Tibial nerve (tissue), 4 donors: ENCODE measurements around the gene PCMT1. TPM values are rescaled to one million over a fixed set of nuclear protein-coding genes. Genes with fewer than 3 reads are reported as not detected.
"Not testable (repeated sequence)": the region's sequence is repeated elsewhere in the genome, so short reads cannot be mapped to it uniquely, and the experiment has no call there.

Experiments
- DNase-seq, 2 donors: peaks; one replicate each; pipeline ENCODE4 v3.0.0-alpha.2; 2019; ENCODE audit warnings: low spot score in 2 of 2
- H3K27ac ChIP-seq, 4 donors: fragments of 200-600 bp; sonication (generic) in 3 of 4; one replicate each; pipeline ENCODE4 v1.5.1; 2017 to 2019; ENCODE audit warnings: mild to moderate bottlenecking in 1 of 4
- H3K27me3 ChIP-seq, 2 donors: fragments of 200-600 bp; sonication (generic) in 1 of 2; one replicate each; pipeline versions ENCODE4 v1.5.1 to v1.6.0; 2017 to 2019
- H3K36me3 ChIP-seq, 3 donors: fragments of 200-600 bp; sonication (generic); one replicate each; pipeline ENCODE4 v1.5.1; 2018 to 2019
- H3K4me1 ChIP-seq, 4 donors: fragments of 200-600 bp; sonication (generic) in 3 of 4; one replicate each; pipeline ENCODE4 v1.5.1; 2017 to 2019
- H3K4me3 ChIP-seq, 4 donors: fragments of 200-600 bp; sonication (generic) in 3 of 4; one replicate each; pipeline ENCODE4 v1.5.1; 2017 to 2019; ENCODE audit warnings: mild to moderate bottlenecking in 1 of 4, moderate library complexity in 1 of 4
- H3K9me3 ChIP-seq, 4 donors: fragments of 200-600 bp; sonication (generic) in 3 of 4; one replicate each; pipeline ENCODE4 v1.5.1; 2017 to 2019
- CTCF ChIP-seq, 5 experiments: fragments of 200-600 bp in 3 of 5; fragments of 450-650 bp in 2 of 5; sonication (generic) in 3 of 5; IDR thresholded peaks; one replicate each; pipeline ENCODE4 v1.5.1; 2016 to 2019; ENCODE audit warnings: antibody characterized with exemption in 5 of 5, mild to moderate bottlenecking in 3 of 5, moderate library complexity in 2 of 5
- EP300 ChIP-seq, 2 donors: sonication (generic); formaldehyde crosslinking; IDR thresholded peaks; one replicate each; pipeline ENCODE4 v1.6.1; 2017; ENCODE audit warnings: antibody characterized with exemption in 2 of 2, mild to moderate bottlenecking in 1 of 2
- POLR2A ChIP-seq, 2 donors: fragments of 450-650 bp; IDR thresholded peaks; one replicate each; pipeline ENCODE4 v1.6.1; 2017; ENCODE audit warnings: antibody characterized with exemption in 2 of 2, mild to moderate bottlenecking in 2 of 2, moderate library complexity in 2 of 2
- WGBS, 2 donors: methylation state at CpG; one replicate each; pipeline ENCODE4 v1.1.5; 2018; 5-methylcytosine and 5-hydroxymethylcytosine counted together
- total RNA-seq, 4 donors: library from RNA; depleted of rRNA; stranded (reverse); fragments of >200 nt; gene quantifications; one replicate each; pipeline ENCODE4 v1.1.0, GENCODE V29; 2016

The PCMT1 gene
- total RNA-seq, 4 donors from 2014 or later: 85.0 to 135 (median 88.5) TPM

DNA sequence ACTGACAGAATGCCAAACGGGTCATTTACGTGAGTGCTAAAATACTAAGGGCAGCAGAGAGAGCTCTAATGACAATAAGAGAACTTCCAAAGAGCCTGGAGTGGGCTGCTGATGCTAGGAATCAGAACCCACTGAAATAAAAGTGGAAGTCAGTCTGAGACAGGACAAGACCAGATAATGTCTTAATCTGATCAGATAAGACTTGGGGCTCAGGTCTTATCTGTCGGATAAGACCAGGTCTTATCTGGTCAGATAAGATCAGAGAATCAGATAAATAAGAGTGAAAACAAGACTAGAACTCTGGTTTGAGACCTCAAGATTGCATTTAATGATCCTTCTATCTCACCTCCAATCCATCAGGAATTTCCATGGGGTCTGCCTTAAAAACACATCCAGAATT lies 96.0 kb downstream of the PCMT1 start:
- Histone ChIP-seq H3K27ac (no peak overlapping the region), H3K27me3 (no peaks in the 10 kb centered on the region), H3K4me3 (no peak overlapping the region), H3K36me3 (peaks cover 0 to 30% (median 0%) of the 10 kb centered on the region in 3 donors), H3K9me3 (no peaks in the 10 kb centered on the region), H3K4me1 (peaks cover 0 to 12% (median 5%) of the 10 kb centered on the region in 4 donors)
- WGBS, 2 donors: 73 to 92% methylated on average over 3 of the region's 3 CpGs
- no peak for TF ChIP-seq EP300 (IDR thresholded peaks at IDR 0.05)
- no peak for TF ChIP-seq POLR2A (IDR thresholded peaks at IDR 0.05)
- no peak for TF ChIP-seq CTCF (IDR thresholded peaks at IDR 0.05)
- no peak for DNase-seq

GRCh38 chr6:149846321-149846720 lies 96.8 kb downstream of the PCMT1 start:
- no peak for DNase-seq
- 70 to 78% methylated on average over 7 of the region's 7 CpGs for WGBS, 2 donors
- Histone ChIP-seq H3K9me3 (no peaks in the 10 kb centered on the region), H3K27me3 (no peaks in the 10 kb centered on the region), H3K4me1 (peaks cover 0 to 12% (median 5%) of the 10 kb centered on the region in 4 donors), H3K4me3 (no peak overlapping the region), H3K36me3 (peaks cover 0 to 35% (median 0%) of the 10 kb centered on the region in 3 donors), H3K27ac (no peak overlapping the region)
- TF ChIP-seq CTCF (IDR thresholded peaks at IDR 0.05) (no peak), POLR2A (IDR thresholded peaks at IDR 0.05) (no peak), EP300 (IDR thresholded peaks at IDR 0.05) (no peak)

DNA sequence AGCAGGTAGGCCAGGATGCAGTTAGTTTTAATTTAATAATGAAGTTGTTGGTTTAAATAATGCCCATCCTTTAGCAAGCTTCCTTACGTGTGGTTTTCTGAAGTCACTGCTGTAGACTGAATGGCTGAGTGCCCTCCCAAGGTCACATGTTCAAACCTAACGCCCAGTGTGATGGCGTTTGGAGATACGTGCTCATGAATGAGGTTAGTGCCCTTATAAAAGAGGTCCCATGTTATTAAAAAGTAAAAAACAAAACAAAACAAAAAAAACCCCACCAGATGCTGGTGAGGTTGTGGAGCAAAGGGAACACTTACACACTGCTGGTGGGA lies 98.4 kb downstream of the PCMT1 start:
- no peak overlapping the region for H3K27ac ChIP-seq
- H3K27me3 ChIP-seq: no peaks in the 10 kb centered on the region
- H3K4me3 ChIP-seq: no peak overlapping the region
- 82 to 83% methylated on average over 4 of the region's 4 CpGs for WGBS, 2 donors
- no peaks in the 10 kb centered on the region for H3K9me3 ChIP-seq
- H3K4me1 ChIP-seq: peaks cover 0 to 12% (median 5%) of the 10 kb centered on the region in 4 donors
- no peak for DNase-seq
- TF ChIP-seq POLR2A (IDR thresholded peaks at IDR 0.05): no peak
- TF ChIP-seq EP300 (IDR thresholded peaks at IDR 0.05): no peak
- no peak for TF ChIP-seq CTCF (IDR thresholded peaks at IDR 0.05)
- H3K36me3 ChIP-seq: peaks cover 0 to 30% (median 0%) of the 10 kb centered on the region in 3 donors

GRCh38 chr6:149848343-149848742 lies 98.8 kb downstream of the PCMT1 start:
- 69 to 92% methylated on average over 4 of the region's 4 CpGs for WGBS, 2 donors

DNA sequence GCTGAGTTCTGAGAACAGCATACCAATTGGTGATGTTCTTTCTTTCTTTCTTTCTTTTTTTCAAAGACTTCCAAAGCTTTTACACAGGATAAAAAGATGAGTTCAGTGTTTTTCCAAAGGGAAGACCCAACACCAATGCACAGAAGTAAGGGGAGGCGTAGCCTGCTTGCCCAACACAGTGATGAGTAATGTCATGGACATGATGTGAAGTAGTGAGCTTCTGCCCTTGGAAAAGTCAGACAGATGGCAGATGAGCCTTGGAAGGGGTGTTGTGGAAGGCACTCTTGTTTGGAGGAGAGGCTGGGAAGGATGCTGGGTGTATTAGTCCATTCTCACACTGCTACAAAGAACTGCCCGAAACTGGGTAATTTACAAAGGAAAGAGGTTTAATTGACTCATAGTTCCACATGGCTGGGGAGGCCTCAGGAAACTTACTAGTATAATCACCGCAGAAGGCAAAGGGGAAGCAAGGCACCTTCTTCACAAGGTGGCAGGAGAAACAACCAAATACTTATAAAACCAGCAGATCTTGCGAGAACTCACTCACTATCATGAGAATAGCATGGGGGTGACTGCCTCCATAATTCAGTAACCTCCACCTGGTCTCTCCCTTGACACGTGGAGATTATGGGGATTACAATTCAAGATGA lies 102.0 kb downstream of the PCMT1 start:
- Histone ChIP-seq H3K27me3 (no peaks in the 10 kb centered on the region), H3K27ac (no peak overlapping the region), H3K9me3 (no peaks in the 10 kb centered on the region), H3K4me3 (no peak overlapping the region), H3K36me3 (peaks cover 0 to 29% (median 0%) of the 10 kb centered on the region in 3 donors), H3K4me1 (peaks cover 0 to 11% (median 4%) of the 10 kb centered on the region in 4 donors)
- 87 to 90% methylated on average over 5 of the region's 5 CpGs for WGBS, 2 donors
- DNase-seq: no peak
- TF ChIP-seq POLR2A (IDR thresholded peaks at IDR 0.05): no peak
- no peak for TF ChIP-seq CTCF (IDR thresholded peaks at IDR 0.05)
- TF ChIP-seq EP300 (IDR thresholded peaks at IDR 0.05): no peak

More at GRCh38 chr6:149848343-149848742, 98.8 kb downstream of the PCMT1 start:
- Histone ChIP-seq H3K4me1 (peaks cover 0 to 12% (median 5%) of the 10 kb centered on the region in 4 donors), H3K36me3 (peaks cover 0 to 29% (median 0%) of the 10 kb centered on the region in 3 donors)
- not testable (repeated sequence) for H3K9me3 ChIP-seq, DNase-seq, H3K4me3 ChIP-seq, H3K27me3 ChIP-seq, H3K27ac ChIP-seq
